Effector memory CD8-positive, alpha-beta T cell (primary cell): ENCODE results near the gene PLEKHH3.

Experiments used
- ATAC-seq: fragments of 150-1000 bp; cut with Tn5 transposase; replicated peaks from 2 replicates; pipeline ENCODE4 v1.10.0; 2021; ENCODE audit warnings: mild to moderate bottlenecking, moderate library complexity
- DNase-seq, 3 experiments: peaks; one replicate each; pipeline ENCODE4 v3.0.0; 2021
- H3K27ac Mint-ChIP-seq, 2 donors: one replicate each; pipeline ENCODE4 v1.8.0; 2022; ENCODE audit warnings: mild to moderate bottlenecking in 2 of 2, mixed read lengths in 2 of 2, moderate library complexity in 2 of 2
- H3K27me3 Mint-ChIP-seq, 2 donors: one replicate each; pipeline ENCODE4 v1.8.0; 2022; ENCODE audit warnings: mixed read lengths in 2 of 2
- H3K36me3 Mint-ChIP-seq: one replicate; pipeline ENCODE4 v1.8.0; 2022; ENCODE audit warnings: mild to moderate bottlenecking, moderate library complexity, mixed read lengths; ENCODE audit not compliant: insufficient read depth
- H3K4me1 Mint-ChIP-seq, 2 donors: one replicate each; pipeline ENCODE4 v1.8.0; 2022; ENCODE audit warnings: low read depth in 2 of 2, mixed read lengths in 2 of 2
- H3K4me3 Mint-ChIP-seq, 2 donors: one replicate each; pipeline ENCODE4 v1.8.0; 2022; ENCODE audit warnings: mild to moderate bottlenecking in 2 of 2, mixed read lengths in 2 of 2, moderate library complexity in 2 of 2
- H3K9me3 Mint-ChIP-seq, 2 donors: one replicate each; pipeline ENCODE4 v1.8.0; 2022; ENCODE audit warnings: mixed read lengths in 2 of 2
- total RNA-seq, 9 experiments: gene quantifications; one replicate each; lab custom pipeline; 2026; lab: John Stamatoyannopoulos, UW

The PLEKHH3 gene, protein sequence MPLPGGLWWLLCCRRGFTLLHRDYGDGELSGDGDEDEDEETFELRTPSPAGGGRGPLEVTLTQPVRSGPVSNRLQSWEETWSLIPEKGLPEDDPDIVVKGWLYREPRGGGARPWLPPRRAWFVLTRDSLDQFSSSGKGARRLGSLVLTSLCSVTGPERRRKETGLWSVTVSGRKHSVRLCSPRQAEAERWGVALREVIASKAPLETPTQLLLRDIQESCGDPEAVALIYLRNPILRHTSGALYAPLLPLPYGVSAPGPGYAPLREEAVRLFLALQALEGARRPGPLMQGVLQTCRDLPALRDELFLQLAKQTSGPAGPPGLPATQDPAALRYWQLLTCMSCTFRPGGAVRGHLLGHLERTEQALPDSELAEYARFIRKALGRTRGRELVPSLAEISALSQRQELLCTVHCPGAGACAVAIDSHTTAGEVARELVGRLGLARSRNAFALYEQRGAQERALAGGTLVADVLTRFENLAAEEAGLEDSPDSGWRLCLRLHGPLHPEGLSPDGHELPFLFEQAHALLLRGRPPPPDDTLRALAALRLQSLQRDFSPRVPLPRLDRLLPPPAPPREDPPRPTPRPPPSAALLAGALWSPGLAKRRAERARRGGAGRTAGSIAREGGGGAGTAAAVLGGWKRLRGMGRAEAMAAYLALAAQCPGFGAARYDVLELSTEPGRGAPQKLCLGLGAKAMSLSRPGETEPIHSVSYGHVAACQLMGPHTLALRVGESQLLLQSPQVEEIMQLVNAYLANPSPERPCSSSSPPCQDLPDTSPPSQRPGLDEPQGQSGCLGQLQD
- total RNA-seq, result 0 to 2.3 (median 1.4) reads per million in 9 experiments

DNA sequence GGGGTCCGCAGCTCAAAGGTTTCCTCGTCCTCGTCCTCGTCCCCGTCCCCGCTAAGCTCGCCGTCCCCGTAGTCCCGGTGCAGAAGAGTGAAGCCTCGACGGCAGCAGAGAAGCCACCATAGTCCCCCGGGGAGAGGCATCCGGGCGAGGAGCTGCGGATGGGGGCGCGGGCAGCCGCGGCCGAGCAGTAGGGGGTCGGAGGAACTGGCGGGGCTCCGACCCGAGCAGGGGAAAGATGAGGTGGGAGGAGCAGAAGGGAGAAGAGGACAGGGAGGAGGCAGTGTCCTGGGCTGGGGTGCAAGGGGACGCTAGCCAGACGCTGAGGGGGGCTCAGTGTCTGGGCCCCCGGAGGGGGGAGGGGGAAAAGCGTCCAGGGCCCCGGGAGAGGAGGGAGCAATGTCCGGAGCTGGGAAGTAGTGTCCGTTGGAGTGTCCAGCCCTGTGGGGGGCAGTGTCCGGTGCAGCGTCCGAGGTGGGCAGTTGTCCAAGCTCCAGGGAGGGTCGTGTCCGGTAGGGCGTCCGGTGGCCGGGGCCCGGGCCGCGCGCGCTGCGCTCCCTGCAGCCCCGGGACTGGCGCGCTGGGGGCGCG, at the start of gene PLEKHH3:
TSS of gene PLEKHH3 (minus strand) at position 571 of the 588 bp plus-strand sequence. CDS start at position 140, 431 bp downstream.
- peaks cover 28 to 69% of the 10 kb centered on the region in 2 donors for H3K27me3 Mint-ChIP-seq

DNA sequence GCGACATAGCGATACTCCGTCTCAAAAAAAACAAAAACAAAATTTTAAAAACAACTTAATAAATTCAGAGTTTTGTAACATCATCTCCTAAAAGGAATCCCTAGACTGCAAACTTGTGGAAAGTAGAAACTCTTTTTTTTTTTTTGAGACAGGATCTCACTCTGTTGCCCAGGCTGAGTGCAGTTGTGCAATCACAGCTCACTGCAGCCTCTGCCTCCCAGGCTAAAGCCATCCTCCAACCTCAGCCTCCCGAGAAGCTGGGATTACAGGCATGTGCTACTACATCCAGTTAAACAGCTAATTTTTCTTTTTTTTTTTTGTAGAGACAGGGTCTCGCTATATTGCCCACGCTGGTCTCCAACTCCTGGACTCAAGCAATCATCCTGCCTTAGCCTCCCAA, 48.3 kb upstream of the PLEKHH3 start:
- ATAC-seq, result no peak
- peaks cover 91% of the 10 kb centered on the region for H3K36me3 Mint-ChIP-seq

More for the DNA sequence above, at the start of gene PLEKHH3:
- no peaks in the 10 kb centered on the region for H3K9me3 Mint-ChIP-seq
- DNase-seq (no peak), ATAC-seq (no peak)
- peak within 1 kb of the TSS; percentile 27 to 28 for H3K27ac Mint-ChIP-seq
- H3K36me3 Mint-ChIP-seq, result peaks cover 11% of the 10 kb centered on the region
- peaks cover 36 to 37% of the 10 kb centered on the region in 2 donors for H3K4me1 Mint-ChIP-seq
- H3K4me3 Mint-ChIP-seq, result peak within 1 kb of the TSS; percentile 81 to 83

DNA sequence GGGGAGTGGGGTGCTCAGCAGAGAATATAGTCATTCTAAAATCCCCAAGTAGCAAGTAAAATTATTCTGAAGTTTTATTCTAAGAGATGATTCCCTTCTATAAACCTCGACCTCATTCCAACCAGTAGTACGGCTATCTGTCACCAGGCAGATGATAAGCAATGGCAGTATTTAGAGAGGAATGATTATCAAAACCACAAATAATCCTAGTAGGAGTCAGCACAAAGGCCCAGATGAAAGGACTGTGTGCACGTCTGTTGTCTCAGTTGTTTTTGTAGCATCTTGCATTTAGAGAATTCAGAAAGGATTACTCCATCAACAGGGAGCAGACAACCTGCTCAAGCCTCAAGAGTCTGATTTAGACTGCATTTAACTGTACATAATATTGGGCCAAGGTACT, 46.8 kb upstream of the PLEKHH3 start:
- DNase-seq, result no peak
- Mint-ChIP-seq H3K4me1 (no peaks in the 10 kb centered on the region), H3K4me3 (no peak overlapping the region), H3K27ac (no peak overlapping the region), H3K36me3 (peaks cover 89% of the 10 kb centered on the region), H3K27me3 (no peaks in the 10 kb centered on the region), H3K9me3 (no peaks in the 10 kb centered on the region)
- no peak for ATAC-seq

More for the DNA sequence above, 48.3 kb upstream of the PLEKHH3 start:
- no peak for DNase-seq
- Mint-ChIP-seq H3K27ac (no peak overlapping the region), H3K27me3 (no peaks in the 10 kb centered on the region), H3K4me3 (no peak overlapping the region), H3K9me3 (no peaks in the 10 kb centered on the region), H3K4me1 (no peaks in the 10 kb centered on the region)

DNA sequence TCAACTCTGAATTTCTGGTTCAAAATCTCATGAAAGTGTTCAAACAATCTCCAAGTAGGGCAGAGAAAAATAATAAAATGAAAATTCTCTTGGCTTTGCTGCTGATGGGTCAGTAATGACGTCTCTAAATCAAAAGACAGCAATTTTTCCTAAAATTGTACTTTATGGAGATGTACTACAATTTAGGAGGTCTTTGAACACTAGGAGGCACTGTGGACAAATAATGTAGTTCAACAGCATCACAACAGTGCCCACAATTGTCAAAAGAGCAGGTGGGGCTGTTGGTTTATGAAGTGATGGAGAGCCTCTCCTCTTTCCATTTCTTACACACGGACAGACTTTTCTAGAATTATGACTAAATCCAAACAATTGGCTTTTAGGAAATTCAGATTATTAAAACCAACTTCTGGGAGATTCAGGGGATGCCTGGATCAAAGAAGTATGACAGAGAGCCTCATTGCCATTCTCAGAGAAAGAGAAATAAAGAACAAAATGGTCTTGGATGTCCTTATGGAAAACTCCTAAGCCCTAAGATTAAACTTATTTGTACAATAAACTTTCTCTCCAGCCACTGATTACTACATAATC, 44.3 kb upstream of the PLEKHH3 start:
- DNase-seq, result peak; percentile 22 to 42 (median 34)
- Mint-ChIP-seq H3K27ac (no peak overlapping the region), H3K27me3 (no peaks in the 10 kb centered on the region)

DNA sequence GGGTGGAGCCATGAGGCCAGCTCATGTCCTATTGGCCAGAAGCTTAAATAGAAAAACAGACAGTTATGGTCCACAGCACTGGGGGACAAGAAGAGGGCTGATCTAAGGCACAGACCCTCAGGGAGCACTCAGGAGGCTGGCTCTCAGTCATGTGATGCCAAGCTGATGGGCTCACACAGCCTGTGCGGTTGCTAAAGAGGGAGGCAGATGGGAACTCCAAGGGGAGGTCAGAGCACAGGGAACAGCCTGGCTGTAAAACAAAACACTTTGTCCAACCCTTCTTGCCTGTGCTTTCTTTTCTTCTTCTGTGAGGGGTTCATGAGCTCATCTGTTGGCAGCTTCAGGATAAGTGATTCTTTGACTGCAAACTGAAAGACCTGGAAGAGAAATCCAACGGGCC, 32.8 kb upstream of the PLEKHH3 start:
- Mint-ChIP-seq H3K27ac (no peak overlapping the region), H3K36me3 (peaks cover 96% of the 10 kb centered on the region), H3K4me1 (peaks cover 10 to 22% of the 10 kb centered on the region in 2 donors), H3K9me3 (no peaks in the 10 kb centered on the region), H3K4me3 (no peak overlapping the region), H3K27me3 (no peaks in the 10 kb centered on the region)
- no peak for ATAC-seq
- DNase-seq, result no peak

More for the DNA sequence above, 44.3 kb upstream of the PLEKHH3 start:
- Mint-ChIP-seq H3K9me3 (no peaks in the 10 kb centered on the region), H3K4me3 (no peak overlapping the region), H3K4me1 (peaks cover 0 to 5% of the 10 kb centered on the region in 2 donors), H3K36me3 (peaks cover 87% of the 10 kb centered on the region)
- ATAC-seq, result peak; percentile 82

DNA sequence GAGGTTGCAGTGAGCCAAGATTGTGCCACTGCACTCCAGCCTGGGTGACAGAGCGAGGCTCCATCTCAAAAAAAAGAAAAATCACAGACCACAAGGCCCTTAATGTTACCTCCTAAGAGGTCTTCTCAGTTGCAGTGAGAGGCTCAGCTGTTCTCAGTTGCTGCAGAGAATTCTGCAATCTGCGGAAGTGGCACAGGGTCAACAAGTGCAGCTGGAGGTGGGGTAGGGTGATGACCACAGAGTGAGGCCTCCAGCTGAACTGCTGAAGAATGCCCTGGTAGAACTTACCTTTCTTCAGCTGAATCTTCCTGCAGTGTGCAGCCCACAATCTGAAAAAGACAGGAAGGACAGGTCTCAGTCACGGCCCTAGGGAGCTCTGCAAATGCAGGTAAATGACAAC, 31.8 kb upstream of the PLEKHH3 start:
- Mint-ChIP-seq H3K4me3 (peak overlapping the region in 1 of 2 donors; percentile 17), H3K4me1 (peaks cover 10 to 22% of the 10 kb centered on the region in 2 donors), H3K36me3 (peaks cover 98% of the 10 kb centered on the region), H3K9me3 (no peaks in the 10 kb centered on the region), H3K27me3 (no peaks in the 10 kb centered on the region), H3K27ac (no peak overlapping the region)
- ATAC-seq, result peak; percentile 51
- DNase-seq, result no peak

DNA sequence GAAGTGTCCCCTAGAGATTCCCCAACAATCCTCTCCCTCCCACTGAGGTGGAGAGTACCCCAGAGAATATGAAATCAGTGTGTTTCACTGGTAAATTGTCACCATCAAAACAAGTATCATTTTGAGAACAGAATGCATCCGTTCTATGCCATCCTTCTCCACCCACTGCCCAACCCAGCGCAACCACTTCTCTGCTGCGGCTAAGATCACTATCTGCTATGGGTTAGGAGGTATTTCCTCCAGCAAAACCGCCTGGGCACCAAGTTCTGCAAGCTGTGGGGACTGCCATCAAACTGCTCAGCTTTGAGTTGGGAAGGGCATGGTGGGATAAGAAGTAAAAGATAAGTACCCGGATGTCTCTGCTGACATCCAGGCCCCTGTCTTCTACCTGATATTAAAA, 29.9 kb upstream of the PLEKHH3 start:
- peak in 2 of 3 experiments; percentile 34 to 46 for DNase-seq
- H3K4me1 Mint-ChIP-seq, result peaks cover 10 to 22% of the 10 kb centered on the region in 2 donors

DNA sequence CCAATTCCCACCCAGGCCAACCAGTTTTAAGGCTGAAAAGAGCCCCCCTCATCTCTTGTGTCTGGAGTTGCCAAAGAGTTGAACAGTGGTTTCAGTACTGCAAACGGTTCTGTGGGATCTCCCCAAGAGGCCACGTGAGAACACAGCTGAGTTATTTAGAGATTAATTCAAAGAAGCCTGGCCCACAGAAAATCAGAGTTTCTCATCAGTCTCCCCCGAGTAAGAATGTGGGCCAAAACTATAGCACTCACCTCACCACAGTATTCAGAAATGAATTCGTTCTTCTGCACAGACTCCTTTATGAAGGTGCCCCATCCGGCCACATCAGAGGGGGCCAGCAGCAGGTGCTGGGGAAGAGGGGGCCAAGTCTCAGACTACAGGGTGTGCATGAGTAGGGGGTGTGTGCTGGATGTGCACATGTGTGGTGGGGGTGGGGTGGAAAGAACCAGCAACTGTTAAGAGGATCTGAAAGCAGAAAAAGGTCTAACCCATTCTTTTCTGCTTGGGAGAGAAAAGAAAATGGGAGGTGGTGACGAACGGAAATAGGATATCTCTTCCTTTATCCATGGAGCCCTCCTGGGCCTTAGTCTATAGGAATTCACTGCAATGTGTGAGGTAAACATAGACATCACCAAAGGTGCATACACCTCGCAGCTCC, 28.2 kb upstream of the PLEKHH3 start:
- no peaks in the 10 kb centered on the region for H3K9me3 Mint-ChIP-seq
- ATAC-seq (no peak), DNase-seq (no peak)
- H3K4me1 Mint-ChIP-seq, result peaks cover 10 to 22% of the 10 kb centered on the region in 2 donors
- H3K27me3 Mint-ChIP-seq, result no peaks in the 10 kb centered on the region
- no peak overlapping the region for H3K27ac Mint-ChIP-seq
- peaks cover 79% of the 10 kb centered on the region for H3K36me3 Mint-ChIP-seq
- H3K4me3 Mint-ChIP-seq, result no peak overlapping the region

More for the DNA sequence above, 29.9 kb upstream of the PLEKHH3 start:
- Mint-ChIP-seq H3K4me3 (peak overlapping the region in 1 of 2 donors; percentile 58), H3K9me3 (no peaks in the 10 kb centered on the region), H3K27me3 (no peaks in the 10 kb centered on the region), H3K27ac (no peak overlapping the region), H3K36me3 (peaks cover 96% of the 10 kb centered on the region)
- peak; percentile 96 for ATAC-seq

DNA sequence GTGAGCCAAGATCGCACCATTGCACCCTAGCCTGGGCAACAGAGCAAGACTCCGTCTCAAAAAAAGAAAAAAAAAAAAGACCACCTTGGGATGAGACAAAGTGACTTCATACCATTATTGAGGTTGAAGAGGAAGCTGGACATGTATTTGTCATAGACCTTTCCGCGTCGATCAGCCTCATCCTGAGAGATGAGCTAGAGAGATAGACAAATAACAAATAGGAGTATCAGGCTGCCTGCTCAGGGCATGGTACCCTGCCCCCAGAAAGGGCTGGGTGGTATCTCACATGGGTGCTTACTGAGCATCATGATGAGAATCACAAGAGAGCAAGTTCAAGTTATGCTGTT, 27.7 kb upstream of the PLEKHH3 start:
- Mint-ChIP-seq H3K27ac (no peak overlapping the region), H3K27me3 (no peaks in the 10 kb centered on the region), H3K4me1 (peaks cover 10 to 22% of the 10 kb centered on the region in 2 donors), H3K4me3 (no peak overlapping the region), H3K36me3 (peaks cover 74% of the 10 kb centered on the region), H3K9me3 (no peaks in the 10 kb centered on the region)
- ATAC-seq (no peak), DNase-seq (no peak)

DNA sequence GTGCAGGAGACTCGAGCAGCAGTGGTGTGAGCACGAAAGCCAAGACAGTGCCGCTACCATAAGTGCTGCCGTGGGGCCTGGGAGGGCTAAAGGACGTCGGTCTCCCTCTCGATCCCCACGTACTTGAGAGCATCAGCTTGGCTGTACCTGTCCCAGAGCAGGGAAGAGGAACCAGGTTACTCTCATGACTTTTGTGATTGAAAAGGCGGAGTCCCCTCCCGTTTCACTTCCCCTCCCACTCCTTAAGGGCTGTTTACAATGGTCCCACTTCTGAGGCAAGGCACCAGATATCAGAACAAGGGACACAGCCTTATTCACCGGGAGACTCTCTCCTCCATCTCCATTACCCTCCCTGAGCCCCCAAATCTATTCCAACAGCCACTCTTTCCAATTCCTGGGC, 25.7 kb upstream of the PLEKHH3 start:
- Mint-ChIP-seq H3K27ac (no peak overlapping the region), H3K36me3 (peaks cover 56% of the 10 kb centered on the region), H3K27me3 (no peaks in the 10 kb centered on the region), H3K4me3 (no peak overlapping the region), H3K9me3 (no peaks in the 10 kb centered on the region), H3K4me1 (peaks cover 7 to 9% of the 10 kb centered on the region in 2 donors)
- ATAC-seq (no peak), DNase-seq (no peak)

DNA sequence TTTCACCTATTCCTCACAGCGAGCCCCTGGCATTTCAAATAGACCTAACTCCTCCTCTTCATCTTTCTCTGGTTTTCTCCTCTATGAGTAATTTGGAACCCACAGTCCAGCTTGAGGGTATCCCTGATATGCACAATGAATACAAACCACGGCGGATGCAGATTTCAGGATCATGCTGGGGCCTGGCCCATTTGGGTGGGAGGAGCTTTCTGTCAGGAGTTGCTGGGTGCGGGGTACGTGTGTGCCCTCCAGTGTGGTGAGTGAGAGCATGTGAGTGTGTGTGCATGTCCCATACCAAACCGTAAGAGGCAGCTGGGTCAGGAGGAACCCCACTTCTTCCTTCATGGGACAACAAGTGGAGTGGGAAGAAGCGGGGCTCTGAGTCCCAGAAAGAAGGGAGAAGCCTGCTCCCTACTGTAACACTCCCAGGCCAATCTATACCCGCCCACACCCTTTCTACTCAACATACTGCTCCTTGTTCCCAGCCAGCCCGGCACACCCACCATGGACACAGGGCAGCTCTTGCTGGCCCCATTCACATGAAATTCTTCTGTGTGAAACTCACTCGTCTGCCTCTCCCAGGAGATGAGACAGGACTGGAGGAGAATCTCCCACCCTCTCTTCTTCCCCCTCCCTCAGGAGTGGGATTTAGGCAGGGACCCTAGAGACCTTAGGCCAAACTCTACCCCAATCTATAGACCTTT, 23.9 kb upstream of the PLEKHH3 start:
- DNase-seq, result no peak
- no peaks in the 10 kb centered on the region for H3K27me3 Mint-ChIP-seq
- H3K27ac Mint-ChIP-seq, result peak overlapping the region; percentile 18 to 59

DNA sequence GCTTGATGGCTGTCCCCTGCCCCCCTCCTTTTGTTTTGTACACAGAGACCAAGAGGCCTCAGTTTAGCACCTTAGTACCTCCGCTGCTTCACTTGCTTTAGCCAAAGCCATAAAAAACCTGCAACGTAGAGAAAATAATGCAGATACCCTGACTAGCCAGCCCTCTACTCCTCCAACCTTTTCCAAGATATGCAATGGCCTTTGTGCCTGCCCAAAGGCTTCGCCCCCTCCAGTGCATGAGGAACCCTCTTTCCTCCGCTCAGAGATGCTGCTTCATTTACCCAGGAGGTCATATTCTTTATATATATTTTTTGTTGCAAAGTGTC, 22.6 kb upstream of the PLEKHH3 start:
- Mint-ChIP-seq H3K4me1 (no peaks in the 10 kb centered on the region), H3K36me3 (peaks cover 29% of the 10 kb centered on the region), H3K27ac (peak overlapping the region; percentile 65 to 71)

More for the DNA sequence above, 23.9 kb upstream of the PLEKHH3 start:
- peaks cover 41% of the 10 kb centered on the region for H3K36me3 Mint-ChIP-seq
- H3K4me3 Mint-ChIP-seq, result no peak overlapping the region
- H3K4me1 Mint-ChIP-seq, result peaks cover 0 to 2% of the 10 kb centered on the region in 2 donors
- no peak for ATAC-seq
- H3K9me3 Mint-ChIP-seq, result no peaks in the 10 kb centered on the region

More for the DNA sequence above, 22.6 kb upstream of the PLEKHH3 start:
- DNase-seq, result no peak
- H3K9me3 Mint-ChIP-seq, result no peaks in the 10 kb centered on the region
- no peaks in the 10 kb centered on the region for H3K27me3 Mint-ChIP-seq
- H3K4me3 Mint-ChIP-seq, result no peak overlapping the region
- no peak for ATAC-seq
